ENCODE measurements around the gene NRG2.

Gene NRG2

DNA sequence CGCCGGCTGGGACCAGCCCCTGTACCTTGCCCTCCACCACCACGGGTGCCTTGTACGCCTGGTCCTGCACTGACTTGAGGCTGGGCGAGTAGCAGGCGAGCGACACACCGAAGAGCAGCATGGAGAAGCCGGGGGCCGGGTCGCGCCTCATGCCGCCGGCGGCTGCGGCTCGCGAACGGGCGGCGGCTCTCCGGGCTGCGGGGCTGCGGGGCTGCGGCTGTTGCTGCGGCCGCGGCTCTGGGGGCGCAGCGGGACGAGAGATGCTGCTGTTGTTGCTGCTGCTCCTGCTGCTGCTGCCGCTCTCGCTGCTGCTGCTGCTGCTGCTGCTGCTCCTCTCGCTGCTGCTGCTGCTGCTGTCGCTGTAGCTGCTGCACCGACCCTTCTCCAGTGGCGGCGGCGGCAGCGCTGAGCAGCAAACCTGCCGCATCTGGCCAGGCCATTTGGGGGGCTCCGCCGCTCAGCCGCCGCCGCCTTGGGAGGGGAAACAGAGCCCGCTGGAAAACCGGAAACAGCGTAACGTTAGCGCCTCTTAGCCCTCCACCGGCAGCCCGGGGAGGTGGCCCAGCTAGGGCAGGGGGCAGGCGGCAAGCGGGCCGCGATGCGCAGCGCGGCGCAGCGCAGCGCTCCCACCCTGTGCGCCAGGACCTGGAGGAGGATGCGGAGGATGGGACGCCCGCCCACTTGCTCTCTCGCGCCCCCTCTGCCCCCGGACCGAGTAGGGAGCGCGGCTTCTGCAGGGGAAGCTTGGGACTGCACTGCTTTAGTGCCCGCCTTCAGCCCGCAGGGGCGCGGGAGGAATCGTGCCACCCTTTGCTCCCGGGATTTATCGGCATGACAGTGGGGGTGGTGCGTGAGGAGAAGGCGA is at the start of gene NRG2:
Gene NRG2 (minus strand): TSS at position 657 of the 865 bp plus-strand sequence.
- DNase-seq: peak; percentile 53

DNA sequence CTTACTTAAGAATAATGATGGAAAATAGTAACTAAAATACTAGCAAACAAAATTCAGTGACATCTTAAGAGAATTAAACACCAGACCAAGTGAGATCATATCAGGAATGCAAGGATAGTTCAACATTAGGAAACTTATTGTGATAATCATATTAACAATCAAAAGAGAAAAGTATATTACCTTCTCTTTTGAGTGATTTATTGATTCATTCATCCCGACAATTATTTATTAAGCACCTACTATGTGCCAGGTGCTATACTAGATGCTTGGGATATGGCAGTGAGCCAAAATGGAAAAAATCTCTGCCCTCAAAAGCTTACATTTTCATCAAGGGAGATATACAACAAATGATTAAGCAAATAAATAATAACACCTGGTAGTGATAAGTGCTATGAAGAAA is 47.2 kb upstream of the NRG2 start:
- no peak for DNase-seq

DNA sequence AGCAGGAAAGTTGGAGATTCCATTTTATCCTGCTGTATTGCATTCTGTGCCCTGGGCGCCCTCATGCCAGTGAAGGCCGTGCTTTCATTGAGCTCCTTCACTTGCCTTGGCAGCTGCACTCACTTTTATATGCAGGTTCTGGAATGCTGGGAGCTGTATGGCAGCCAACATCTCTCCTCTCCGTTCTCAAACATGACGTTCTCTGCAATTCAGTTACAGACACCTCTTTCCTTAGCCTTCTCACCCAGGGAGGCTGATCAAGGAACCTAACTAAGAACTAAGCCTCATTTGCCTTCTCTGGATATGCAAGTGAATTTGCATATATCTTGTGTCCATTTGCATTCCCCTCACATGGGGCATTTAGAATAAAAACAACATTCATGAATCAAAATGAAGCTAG is 41.4 kb upstream of the NRG2 start:
- no peak for DNase-seq

DNA sequence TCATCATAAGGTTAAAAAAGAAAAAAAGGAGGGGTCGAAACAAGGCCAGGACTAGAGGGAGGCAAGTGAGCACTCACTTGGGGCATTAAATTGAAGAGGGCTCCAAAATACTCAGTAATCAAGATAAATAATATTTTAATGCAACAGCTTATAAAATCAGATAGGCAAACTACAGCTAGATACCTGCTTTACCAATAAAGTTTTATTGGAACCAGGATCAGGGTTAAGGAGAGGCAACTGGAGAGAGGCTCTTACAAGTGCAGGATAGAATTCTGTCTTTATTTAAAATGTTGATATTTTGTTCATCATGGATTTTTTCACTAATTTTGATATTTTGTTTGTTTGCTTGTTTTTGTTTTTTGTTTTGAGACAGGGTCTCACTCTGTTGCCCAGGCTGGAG is 40.6 kb upstream of the NRG2 start:
- DNase-seq: no peak

DNA sequence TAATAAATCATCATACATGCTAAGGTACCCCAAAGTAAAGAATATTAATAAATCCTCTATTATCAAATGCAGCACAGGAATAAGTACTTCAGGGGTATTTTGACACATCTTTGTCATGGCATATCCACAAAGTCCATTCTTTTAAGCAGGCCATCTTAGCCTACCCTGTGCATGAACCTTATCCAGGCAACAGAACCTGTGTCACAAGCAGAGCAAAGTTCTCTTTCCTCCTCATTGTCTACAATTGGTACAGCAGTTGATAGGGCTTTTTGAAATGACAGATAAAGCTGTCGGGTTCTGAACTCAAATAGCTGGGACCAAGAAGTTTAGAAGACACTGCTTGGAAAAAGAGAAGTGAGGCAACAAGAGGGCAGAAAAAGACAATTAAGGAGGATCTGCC is 40.0 kb upstream of the NRG2 start:
- no peak for DNase-seq

DNA sequence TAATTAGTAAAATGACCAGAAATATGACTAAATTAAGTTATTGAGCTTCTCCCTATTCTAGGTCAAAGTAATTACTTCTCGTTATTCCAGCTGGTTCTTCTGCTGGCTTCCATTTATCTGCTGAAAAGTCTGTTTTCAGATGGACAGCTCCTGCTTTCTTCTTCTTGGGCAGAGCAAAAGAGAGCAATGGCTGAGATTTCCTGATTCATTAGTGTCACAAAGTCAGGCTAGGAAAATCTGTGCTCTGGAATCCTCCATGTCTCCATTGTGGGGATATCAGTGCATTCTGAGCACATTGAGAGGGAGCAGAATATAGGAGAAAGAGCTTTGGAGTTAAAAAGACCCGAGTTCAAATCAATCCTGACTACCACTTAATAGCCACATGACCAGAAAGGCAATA is 33.7 kb upstream of the NRG2 start:
- no peak for DNase-seq

DNA sequence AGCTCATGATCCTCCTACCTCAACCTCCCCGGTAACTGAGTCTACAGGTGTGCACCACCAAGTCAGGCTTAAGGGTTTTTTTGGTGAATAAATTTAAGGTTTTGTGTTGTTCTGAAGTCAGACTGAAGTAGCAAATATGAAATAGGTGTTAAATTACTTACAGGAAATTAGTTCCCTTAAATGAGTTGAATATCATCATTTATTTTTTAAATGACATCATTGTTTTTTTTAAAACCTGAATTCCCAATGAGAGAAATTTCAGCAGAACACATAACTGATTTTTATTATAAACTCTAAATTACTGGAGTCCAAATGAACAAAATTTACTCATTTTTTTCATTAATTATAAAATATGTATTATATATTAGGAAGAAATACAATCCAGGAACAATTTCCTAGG is 33.0 kb upstream of the NRG2 start:
- no peak for DNase-seq

DNA sequence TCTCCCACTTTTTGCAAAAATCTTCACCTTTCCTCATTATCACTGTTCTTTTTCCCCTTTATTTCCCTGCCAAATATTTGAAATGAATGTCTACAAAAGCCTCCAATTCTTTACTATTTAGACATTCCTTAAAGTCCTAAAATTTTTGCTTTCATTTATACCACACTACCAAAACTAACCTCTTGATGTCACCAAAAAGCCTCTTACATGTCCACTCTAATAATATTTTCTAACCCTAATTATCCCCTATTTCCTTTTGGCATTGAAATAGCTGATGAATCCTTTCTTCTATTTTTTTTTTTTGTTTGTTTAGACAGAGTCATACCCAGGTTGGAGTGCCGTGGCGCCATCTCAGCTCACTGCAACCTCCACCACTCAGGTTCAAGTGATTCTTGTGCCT is 32.3 kb upstream of the NRG2 start:
- DNase-seq: no peak

DNA sequence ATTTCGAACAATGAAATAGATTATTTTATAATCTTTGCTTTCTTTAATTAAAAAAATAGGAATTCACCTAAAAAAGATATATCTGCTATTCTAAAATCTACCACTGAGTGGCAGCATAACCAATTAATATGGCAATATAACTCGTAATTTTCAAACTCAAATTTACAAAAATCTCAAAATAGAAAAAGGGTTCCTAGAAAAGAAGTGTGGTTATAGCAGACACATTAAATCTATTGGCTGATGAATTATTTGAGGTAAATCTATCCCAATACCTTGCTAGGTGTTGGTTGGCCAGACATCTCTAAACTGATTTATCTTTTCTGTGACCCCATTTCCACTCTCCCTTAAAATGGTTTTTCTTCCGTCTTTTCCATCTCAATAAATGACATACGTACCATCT is 30.2 kb upstream of the NRG2 start:
- no peak for DNase-seq

DNA sequence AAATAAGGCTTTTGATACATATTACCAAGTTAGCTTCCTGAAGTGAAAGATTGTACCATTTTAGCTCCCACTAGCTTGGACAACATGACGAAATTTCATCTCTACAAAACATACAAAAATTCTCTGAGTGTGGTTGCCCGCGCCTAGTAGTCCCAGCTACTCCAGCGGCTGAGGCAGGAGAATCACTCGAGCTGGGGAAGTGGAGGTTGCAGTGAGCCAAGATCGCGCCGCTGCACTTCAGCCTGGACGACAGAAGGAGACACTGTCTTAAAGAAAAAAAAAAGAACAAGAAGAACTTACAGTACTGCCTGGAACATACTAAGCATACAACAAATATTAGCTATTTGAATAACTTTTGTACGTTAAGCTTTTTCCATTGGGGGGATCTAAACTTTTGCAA is 29.7 kb upstream of the NRG2 start:
- no peak for DNase-seq

DNA sequence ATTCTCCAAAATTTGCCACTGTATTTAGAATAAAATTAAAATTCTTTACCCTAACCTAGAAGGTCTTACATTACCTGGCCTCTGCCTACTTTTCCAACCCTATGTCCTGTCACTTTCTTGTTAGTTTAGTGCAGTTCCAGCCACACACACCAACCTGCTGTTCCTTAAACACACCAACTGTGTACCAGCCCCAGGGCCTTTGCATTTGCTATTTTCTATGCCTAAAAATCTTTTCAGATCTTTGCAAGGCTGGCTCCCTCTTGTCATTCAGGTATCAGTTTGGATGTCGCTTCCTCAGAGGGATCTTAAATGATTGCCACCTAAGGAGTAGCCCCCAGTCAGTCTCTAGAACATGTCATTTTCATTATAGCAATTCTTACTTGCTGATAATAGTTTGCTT is 17.7 kb upstream of the NRG2 start:
- no peak for DNase-seq

DNA sequence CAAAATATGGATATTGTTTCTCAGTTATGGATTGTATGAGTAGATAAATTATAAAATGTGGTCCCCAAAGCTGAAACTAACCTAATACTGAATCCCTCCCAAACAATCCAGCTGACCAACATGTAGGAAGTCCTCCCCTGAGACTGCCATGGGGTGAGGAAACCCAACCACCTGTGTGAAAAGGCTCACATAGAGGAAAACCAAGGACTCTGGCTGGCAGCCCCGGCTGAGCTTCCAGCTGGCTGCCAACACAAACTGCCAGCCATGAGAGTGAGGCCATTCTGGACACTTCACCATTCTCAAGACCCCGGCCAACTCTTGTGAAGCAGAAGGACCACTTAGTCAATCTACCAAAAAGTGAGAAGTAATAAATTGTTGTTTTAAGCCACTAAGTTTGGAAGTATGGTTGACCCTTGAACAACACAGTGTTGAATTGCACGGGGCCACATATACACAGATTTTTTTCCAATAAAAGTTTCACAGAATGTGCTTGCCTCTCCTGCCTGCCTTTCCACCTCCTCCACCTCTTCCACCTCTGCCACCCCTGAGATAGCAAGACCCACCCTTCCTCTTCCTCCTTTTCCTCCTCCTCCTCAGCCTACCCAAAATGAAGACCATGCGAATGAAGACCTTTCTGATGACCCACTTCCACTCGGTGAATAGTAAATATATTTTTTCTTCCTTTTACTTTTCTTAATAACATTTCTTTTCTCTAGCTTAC is 15.3 kb upstream of the NRG2 start:
- no peak for DNase-seq

DNA sequence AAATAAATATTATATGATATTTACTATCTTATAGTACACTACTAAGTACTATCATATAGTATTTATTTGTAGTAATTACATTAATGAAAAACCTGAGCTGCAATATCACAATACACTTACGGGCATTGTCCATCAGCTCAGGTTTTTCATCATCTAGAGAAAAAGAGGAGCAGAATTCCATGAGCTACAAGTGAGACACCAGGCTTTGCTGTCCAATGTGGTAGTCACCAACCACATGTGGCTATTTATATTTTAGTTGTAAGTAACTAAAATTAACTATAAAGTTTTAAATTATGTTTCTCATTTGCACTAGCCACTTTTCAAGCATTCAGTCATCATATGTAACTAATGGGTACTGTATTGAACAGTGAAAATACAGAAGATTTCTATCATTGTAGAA is 13.8 kb upstream of the NRG2 start:
- no peak for DNase-seq

DNA sequence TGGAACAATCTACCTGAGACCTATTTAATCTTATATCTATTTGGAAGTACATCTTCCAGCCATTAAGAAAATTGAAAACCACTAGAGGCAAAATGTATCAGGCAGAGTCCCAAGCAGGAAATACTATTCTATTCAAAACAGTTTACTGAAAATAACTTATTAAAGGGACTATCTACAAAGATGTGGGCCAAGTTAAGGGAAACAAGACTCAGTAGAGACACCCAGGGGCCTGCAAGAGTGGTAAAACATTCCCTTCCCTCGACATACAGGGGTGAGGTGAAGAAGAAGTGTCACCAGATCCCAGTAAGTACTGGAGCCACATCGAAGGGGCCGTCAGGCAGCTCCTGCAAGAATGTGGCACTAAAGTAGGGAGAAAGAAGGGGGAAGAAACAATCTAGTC is 12.1 kb upstream of the NRG2 start:
- no peak for DNase-seq

DNA sequence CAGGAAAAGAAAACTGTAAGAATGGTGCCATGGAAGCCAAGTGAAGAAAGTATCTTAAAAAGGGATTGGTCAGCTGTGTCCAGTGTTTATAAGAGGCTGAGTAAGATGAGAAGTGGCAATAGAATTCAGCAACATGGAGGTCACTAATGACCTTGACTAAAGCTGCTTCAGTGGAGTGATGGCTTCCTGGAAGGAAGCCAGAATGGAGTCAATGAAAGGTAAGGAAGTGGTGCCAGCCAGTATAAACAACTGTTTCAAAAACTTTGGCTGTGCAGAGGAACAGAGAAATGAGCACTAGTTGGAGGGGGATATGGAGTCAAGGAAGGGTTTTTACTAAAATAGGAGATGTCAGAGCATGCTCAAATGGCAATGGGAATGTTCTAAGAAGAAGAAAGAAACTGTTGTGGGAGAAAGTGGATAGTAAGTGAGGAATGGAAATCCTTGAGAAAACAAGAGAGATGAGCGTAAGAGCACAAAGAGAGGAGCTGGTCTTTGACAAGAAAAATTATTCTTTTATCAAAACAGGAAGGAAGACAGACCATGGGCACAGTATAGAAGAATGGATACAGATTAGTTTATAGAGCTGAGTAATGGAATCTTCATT is 11.1 kb upstream of the NRG2 start:
- no peak for DNase-seq

DNA sequence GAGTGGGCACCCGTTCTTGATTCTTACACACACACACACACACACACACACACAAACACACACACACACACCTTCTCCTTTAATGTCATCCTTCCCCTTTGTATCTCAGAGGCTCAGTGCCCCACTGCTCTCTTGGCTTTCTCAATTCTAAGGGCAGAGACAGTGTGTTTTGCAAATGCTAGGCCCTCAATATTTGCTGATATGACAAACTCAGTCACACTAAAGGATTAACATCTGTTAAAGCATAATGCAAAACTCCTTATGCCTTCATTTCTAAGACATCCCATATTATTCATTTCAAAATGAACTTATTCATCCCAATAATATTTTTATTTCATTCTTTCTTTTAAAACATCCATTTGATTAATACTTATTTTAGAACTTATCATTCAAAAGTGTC is 8.9 kb upstream of the NRG2 start:
- DNase-seq: no peak

DNA sequence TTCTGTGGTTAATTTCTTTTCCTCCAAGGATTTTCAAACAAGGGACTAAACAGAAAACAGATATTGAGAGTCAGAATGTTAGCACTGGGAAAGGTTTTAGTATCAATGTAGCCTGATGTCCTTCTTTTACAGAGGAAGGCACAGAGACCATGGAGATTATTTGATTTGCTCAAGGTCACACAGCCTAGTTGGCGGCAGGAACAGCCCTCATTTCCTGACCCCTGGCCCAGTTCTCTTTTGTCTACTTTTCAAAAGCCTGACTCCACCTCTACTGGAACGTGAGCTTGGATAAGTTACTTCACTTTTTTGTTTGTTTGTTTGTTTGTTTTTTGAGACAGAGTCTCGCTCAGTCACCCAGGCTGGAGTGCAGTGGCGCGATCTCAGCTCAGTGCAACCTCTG is 6.6 kb upstream of the NRG2 start:
- no peak for DNase-seq

DNA sequence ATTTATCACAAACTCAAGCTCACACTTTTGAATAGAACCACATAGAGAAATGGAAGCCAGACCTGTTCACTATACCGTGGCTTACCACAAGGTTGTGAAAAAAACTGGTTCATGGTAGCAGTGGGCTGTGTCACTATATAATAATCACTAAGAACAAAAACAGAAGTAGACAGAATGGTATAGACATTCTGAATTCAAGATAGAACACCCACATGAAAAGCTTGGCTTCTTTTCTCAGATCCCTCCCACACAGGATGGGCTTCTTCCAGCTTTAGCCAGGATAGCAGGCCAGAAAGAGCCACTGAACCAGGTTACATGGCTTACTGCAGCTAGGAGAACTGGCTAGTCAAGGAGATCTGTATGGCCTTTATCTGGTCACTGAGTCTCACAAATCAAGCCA is 6.1 kb upstream of the NRG2 start:
- DNase-seq: no peak

DNA sequence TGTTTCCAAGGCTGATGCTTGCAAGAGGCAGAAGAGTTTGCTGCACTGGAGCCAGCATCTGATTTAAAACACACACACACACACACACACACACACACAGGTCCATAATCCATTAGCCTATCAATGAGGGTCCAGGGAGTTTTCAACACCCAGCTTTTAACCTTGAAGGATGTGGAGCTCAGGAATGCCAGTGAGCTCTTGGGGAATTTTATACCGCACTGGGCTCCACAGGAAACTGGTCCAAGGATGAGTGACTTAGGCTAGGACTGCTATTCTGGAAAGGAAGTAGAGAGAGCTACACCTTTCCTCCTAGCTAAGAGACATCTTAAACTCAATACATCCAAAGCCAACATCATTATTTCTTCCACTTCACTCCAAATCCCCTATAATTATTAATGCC is 942 bp upstream of the NRG2 start:
- no peak for DNase-seq

DNA sequence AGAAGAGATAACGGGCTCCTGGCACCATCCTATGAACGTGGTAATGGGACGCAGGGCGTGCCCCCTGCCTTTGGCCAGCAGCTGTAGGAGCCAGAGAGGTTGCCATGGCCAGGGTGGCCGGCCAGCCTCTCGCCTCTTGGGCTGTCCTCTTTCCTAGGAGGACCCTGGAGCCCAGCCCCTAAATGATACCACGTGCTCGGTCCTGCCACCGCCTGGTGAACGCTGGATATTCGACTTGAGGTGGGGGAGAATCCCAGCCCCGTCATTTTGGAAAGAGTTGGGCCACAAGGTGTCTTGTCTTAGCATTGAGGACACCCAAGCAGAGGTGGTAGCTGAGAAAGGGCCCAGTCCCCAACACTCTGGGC is 391 bp upstream of the NRG2 start:
- peak; percentile 21 for DNase-seq

DNA sequence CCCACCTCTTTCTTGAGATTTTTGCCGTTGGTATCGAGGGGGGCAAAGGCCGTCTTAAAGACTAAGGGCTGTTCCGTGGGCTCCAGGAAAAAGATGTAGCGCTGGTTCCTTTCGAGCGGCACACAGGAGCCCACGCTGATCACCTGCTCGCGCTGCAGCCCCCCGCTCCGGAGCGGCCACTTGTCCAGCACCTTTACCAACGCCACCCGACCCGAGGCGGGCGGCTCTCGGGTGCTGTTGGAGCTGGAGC is 781 bp downstream of the NRG2 start:
- DNase-seq: no peak

DNA sequence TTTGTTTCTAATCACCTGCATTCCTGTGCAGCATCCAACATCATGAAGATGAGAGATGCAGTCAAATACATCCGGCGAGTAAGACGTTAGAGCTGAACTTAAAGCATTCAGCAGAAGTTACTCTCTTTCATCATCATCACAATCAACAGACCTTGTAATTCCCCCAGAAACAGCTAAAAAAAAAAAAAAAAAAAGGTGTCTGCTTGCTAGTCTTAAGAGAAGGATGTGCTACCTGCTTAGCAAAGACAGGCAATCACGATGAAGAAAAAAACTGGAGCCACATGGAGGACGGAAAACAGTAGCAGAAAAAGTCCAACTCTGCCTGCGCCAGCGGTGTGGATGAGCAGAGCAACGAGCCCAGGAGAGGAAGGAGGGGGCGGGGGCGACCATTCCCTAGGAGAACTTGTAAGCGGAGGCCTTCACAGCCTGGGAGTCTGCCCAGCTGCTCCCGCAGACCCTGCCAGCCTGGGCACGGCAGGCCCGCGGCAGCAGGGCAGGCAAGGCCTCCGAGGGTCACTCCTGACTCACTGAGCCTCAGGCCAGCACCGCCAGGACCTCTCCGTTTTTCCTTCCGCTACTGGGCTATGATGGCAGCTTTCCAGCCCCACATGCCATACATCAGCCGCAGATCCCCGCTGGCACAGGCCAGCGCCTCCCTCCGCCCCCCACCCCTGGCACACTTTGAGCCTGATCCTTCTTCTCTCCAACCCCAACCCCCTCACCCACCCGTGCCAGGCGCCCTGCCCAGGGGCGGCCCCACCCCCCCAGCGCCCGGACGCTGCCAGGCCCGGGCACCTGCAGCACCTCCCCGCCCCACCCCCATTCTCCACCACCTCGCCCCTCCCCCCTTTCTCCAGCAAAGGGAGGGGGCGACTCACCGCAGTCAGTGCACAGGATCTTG is 1.4 kb downstream of the NRG2 start:
- peak; percentile 3 for DNase-seq

DNA sequence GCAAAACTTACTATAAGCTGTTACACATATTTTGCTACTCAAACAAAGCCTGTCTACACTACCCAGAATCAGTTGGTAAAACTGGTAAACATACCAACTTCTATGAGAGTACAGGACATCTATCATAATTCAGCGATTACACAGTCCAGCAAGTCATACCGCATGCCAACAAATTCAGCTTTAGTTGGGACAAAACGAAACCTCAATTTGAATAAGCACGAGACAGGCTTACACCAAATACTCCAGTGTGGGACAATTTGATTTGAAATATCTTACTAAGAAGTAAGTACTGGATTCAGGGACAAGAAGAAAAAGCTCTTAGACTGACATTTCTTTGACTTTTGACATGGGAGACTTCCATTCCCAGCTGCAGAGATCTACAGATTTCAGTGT is 2.0 kb downstream of the NRG2 start:
- DNase-seq: no peak

DNA sequence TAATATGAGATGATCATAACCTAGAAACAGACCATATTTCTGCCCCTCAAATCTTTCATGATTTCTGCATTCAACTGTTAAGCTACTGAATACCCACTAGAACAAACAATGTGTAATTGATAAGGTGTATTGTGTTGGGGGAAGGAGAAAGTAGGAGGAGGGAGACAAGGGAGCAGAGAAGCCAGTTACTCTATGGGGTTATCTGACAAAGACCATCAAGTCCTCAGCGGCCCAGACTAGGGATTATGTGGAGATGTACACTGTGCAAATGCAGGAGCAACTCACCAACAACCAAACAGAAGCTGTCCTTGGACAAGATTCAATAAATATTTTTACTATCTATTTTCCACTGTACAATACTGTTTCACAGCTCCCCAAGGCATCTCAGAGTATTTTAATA is 2.7 kb downstream of the NRG2 start:
- no peak for DNase-seq

All from activated CD4-positive, alpha-beta T cell treated with anti-CD3 and anti-CD28 coated beads for 48 hours (primary cell).